Endothelial cell of umbilical vein (primary cell): Measurements from ENCODE around the gene PDK1.

ENCODE experiments used
- EZH2 ChIP-seq: IDR thresholded peaks from 2 replicates; pipeline ENCODE4 v1.6.1; 2012; ENCODE audit warnings: borderline replicate concordance, low read depth, mild to moderate bottlenecking, moderate library complexity, low read length, inconsistent platforms; ENCODE audit not compliant: severe bottlenecking
- FOS ChIP-seq: IDR thresholded peaks from 2 replicates; pipeline ENCODE4 v1.6.1; 2011; ENCODE audit warnings: mild to moderate bottlenecking, low read length, moderate library complexity, borderline replicate concordance; ENCODE audit not compliant: insufficient read depth
- GATA2 ChIP-seq: IDR thresholded peaks from 2 replicates; pipeline ENCODE4 v1.7.0; 2011; ENCODE audit warnings: low read depth, mild to moderate bottlenecking, moderate library complexity, mixed read lengths, low read length; ENCODE audit not compliant: insufficient read length, insufficient read depth
- JUN ChIP-seq: IDR thresholded peaks from 2 replicates; pipeline ENCODE4 v1.6.1; 2011; ENCODE audit warnings: borderline replicate concordance, low read depth; ENCODE audit not compliant: insufficient read length, insufficient read depth
- MYC ChIP-seq: IDR thresholded peaks from one replicate; pipeline ENCODE4 v1.6.1; 2011; ENCODE audit warnings: mild to moderate bottlenecking, low read depth, low read length
- POLR2A ChIP-seq: IDR thresholded peaks from 2 replicates; pipeline ENCODE4 v1.6.1; 2012; ENCODE audit warnings: low read depth, mild to moderate bottlenecking, control low read depth, low read length
- POLR2AphosphoS5 ChIP-seq: IDR thresholded peaks from 2 replicates; pipeline ENCODE4 v1.6.1; 2012; ENCODE audit warnings: low read depth, mild to moderate bottlenecking, control low read depth, low read length, moderate library complexity; ENCODE audit not compliant: insufficient read depth
- TF ChIP-seq, protein P1 (sequence below), 2 donors: IDR thresholded peaks; 1 replicate in 1 of 2; 2 replicates in 1 of 2; pipeline ENCODE4 v1.5.1; 2011; ENCODE audit warnings: low read length in 2 of 2, mild to moderate bottlenecking in 2 of 2, moderate library complexity in 2 of 2, control low read depth in 1 of 2, inconsistent platforms in 1 of 2, low read depth in 1 of 2; ENCODE audit not compliant: insufficient read depth in 1 of 2; ENCODE audit errors: extremely low read depth in 1 of 2
- TF ChIP-seq, protein P2 (sequence below): IDR thresholded peaks from 2 replicates; pipeline ENCODE4 v1.6.1; 2011; ENCODE audit not compliant: insufficient read depth, insufficient read length

DNA sequence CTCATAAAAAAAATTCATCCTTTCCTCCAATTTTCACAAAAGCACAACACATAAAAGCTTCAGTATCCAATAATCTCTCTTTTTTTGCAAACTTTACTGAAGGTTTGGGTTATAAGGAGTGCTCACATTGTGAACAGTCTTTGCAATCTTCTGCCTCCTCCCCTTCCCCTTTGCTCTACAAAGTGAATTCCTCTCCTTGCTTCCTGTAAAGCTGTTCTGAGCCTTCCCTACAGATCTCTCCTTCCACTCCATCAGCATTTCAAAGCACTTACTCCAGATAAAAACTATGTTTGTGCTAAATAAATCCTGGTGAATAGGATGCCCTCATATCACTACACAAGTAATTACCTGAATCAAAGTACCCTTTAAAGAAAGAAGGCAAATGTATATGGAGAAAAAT, 4.6 kb upstream of the PDK1 start:
- TF ChIP-seq, protein P1, sequence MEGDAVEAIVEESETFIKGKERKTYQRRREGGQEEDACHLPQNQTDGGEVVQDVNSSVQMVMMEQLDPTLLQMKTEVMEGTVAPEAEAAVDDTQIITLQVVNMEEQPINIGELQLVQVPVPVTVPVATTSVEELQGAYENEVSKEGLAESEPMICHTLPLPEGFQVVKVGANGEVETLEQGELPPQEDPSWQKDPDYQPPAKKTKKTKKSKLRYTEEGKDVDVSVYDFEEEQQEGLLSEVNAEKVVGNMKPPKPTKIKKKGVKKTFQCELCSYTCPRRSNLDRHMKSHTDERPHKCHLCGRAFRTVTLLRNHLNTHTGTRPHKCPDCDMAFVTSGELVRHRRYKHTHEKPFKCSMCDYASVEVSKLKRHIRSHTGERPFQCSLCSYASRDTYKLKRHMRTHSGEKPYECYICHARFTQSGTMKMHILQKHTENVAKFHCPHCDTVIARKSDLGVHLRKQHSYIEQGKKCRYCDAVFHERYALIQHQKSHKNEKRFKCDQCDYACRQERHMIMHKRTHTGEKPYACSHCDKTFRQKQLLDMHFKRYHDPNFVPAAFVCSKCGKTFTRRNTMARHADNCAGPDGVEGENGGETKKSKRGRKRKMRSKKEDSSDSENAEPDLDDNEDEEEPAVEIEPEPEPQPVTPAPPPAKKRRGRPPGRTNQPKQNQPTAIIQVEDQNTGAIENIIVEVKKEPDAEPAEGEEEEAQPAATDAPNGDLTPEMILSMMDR (IDR thresholded peaks at IDR 0.05; ENCODE audit: extremely low read depth in 1 of 2, insufficient read depth in 1 of 2, low read depth in 1 of 2, low read length in 2 of 2), result no peak
- TF ChIP-seq, protein P2, sequence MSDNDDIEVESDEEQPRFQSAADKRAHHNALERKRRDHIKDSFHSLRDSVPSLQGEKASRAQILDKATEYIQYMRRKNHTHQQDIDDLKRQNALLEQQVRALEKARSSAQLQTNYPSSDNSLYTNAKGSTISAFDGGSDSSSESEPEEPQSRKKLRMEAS, result no peak
- TF ChIP-seq FOS (no peak), POLR2AphosphoS5 (no peak), POLR2A (no peak), EZH2 (no peak), MYC (no peak), JUN (no peak), GATA2 (no peak)
